GM12891 (cell line): ENCODE data around the gene WLS.

ENCODE experiments used
- PAX5 ChIP-seq: IDR thresholded peaks from 2 replicates; pipeline ENCODE4 v1.6.1; 2011; ENCODE audit warnings: low read length, moderate library complexity, mild to moderate bottlenecking; ENCODE audit not compliant: insufficient read depth, severe bottlenecking
- POLR2A ChIP-seq: IDR thresholded peaks from 2 replicates; pipeline ENCODE4 v1.6.1; 2011; ENCODE audit warnings: low read depth, low read length, control low read depth
- TAF1 ChIP-seq: IDR thresholded peaks from 2 replicates; pipeline ENCODE4 v1.6.1; 2011; ENCODE audit warnings: low read depth, low read length, control low read depth

DNA sequence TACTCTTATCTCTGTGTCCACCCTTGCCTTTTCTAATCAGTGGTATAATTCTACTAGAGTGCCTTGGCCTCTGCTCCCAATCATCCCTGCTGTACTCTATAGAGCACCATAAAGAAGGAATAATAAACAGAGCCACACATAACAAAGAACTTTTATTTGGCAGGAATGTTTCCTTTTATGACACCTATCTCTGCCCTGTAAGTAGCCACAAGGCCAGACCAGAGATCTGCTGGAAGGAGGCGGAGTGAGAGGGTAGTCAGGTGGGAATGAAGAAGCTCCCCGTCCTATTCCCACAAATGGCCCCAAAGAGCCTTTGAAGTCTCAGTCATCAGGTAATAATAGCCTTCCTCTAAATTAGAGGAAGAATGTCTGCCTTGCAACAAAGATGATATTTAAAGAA is 32.7 kb downstream of the WLS start:
- no peak for TF ChIP-seq PAX5
- TF ChIP-seq TAF1, result no peak
- TF ChIP-seq POLR2A, result no peak
